Neural cell (in vitro differentiated cells): ENCODE data around the gene FARP1. TPM values are rescaled to one million over a fixed set of nuclear protein-coding genes. Genes with fewer than 3 reads are reported as not detected.

Source experiments
- H2AFZ ChIP-seq: fragments of 200-600, 300-800 bp; sonication (generic), shearing (Covaris generic); 2 replicates; pipeline ENCODE4 v1.6.0; 2014; ENCODE audit warnings: low read depth, mild to moderate bottlenecking, antibody characterized with exemption, low read length, moderate library complexity
- H3F3A ChIP-seq: fragments of 200-600 bp; shearing (Covaris generic); 2 replicates; pipeline ENCODE4 v1.6.1; 2016; ENCODE audit warnings: mild to moderate bottlenecking, moderate library complexity, mixed read lengths, antibody characterized with exemption, low read length; ENCODE audit not compliant: insufficient read depth, poor library complexity, severe bottlenecking
- H3K27ac ChIP-seq: fragments of 200-600, 300-800 bp; sonication (generic), shearing (Covaris generic); 2 replicates; pipeline ENCODE4 v1.5.1; 2014; ENCODE audit warnings: mild to moderate bottlenecking, low read length, moderate library complexity
- H3K27me3 ChIP-seq: fragments of 300-800, 200-600 bp; sonication (generic), shearing (Covaris generic); 2 replicates; pipeline ENCODE4 v1.6.0; 2014; ENCODE audit warnings: mild to moderate bottlenecking, low read depth, low read length, moderate library complexity; ENCODE audit not compliant: insufficient read depth
- H3K36me3 ChIP-seq: fragments of 300-800, 200-600 bp; sonication (generic), shearing (Covaris generic); 2 replicates; pipeline ENCODE4 v1.5.1; 2014; ENCODE audit warnings: mild to moderate bottlenecking, antibody characterized with exemption, low read length, moderate library complexity; ENCODE audit not compliant: insufficient read depth
- H3K4me2 ChIP-seq: fragments of 300-800, 200-600 bp; sonication (generic), shearing (Covaris generic); 2 replicates; pipeline ENCODE4 v1.6.0; 2014; ENCODE audit warnings: mild to moderate bottlenecking, low read length
- H3K4me3 ChIP-seq: fragments of 300-800, 200-600 bp; sonication (generic), shearing (Covaris generic); 2 replicates; pipeline ENCODE4 v1.5.1; 2014; ENCODE audit warnings: mild to moderate bottlenecking, low read length, moderate library complexity
- H3K79me2 ChIP-seq: fragments of 200-600 bp; shearing (Covaris generic); replicated peaks from 2 replicates; pipeline ENCODE4 v1.6.0; 2014; ENCODE audit warnings: mild to moderate bottlenecking, low read length, moderate library complexity; ENCODE audit not compliant: insufficient read depth
- H3K9ac ChIP-seq: fragments of 300-800, 200-600 bp; sonication (generic), shearing (Covaris generic); 2 replicates; pipeline ENCODE4 v1.6.1; 2016; ENCODE audit warnings: mild to moderate bottlenecking, low read length, mixed read lengths
- H3K9me2 ChIP-seq: fragments of 200-600 bp; shearing (Covaris generic); 2 replicates; pipeline ENCODE4 v1.6.1; 2016; ENCODE audit warnings: mild to moderate bottlenecking, low read length, mixed read lengths; ENCODE audit not compliant: insufficient read depth
- H3K9me3 ChIP-seq: fragments of 200-600, 300-800 bp; sonication (generic), shearing (Covaris generic); 2 replicates; pipeline ENCODE4 v1.6.1; 2016; ENCODE audit warnings: mild to moderate bottlenecking, mixed run types, low read length, moderate library complexity, mixed read lengths
- H4K20me1 ChIP-seq: fragments of 200-600 bp; shearing (Covaris generic); 2 replicates; pipeline ENCODE4 v1.6.1; 2016; ENCODE audit warnings: mild to moderate bottlenecking, mixed run types; ENCODE audit not compliant: insufficient read depth
- CTCF ChIP-seq: fragments of 450-650 bp; IDR thresholded peaks from 2 replicates; pipeline ENCODE4 v1.5.1; 2014; ENCODE audit warnings: antibody characterized with exemption, mild to moderate bottlenecking, moderate library complexity; ENCODE audit not compliant: poor library complexity, severe bottlenecking
- EP300 ChIP-seq: fragments of 450-650 bp; conservative IDR thresholded peaks from 2 replicates; pipeline ENCODE4 v1.6.1; 2014; ENCODE audit warnings: antibody characterized with exemption, mild to moderate bottlenecking, moderate library complexity; ENCODE audit not compliant: poor library complexity, severe bottlenecking
- EZH2 ChIP-seq: fragments of 200-600, 300-800 bp; shearing (Covaris generic), sonication (generic); IDR thresholded peaks from 2 replicates; pipeline ENCODE4 v1.6.1; 2014; ENCODE audit warnings: antibody characterized with exemption, low read length, borderline replicate concordance, mild to moderate bottlenecking; ENCODE audit not compliant: insufficient read depth, poor library complexity, severe bottlenecking
- MXI1 ChIP-seq: fragments of 450-650 bp; conservative IDR thresholded peaks from 2 replicates; pipeline ENCODE4 v1.6.1; 2014; ENCODE audit warnings: antibody characterized with exemption, mild to moderate bottlenecking; ENCODE audit not compliant: poor library complexity, severe bottlenecking
- POLR2AphosphoS5 ChIP-seq: IDR thresholded peaks from 2 replicates; pipeline ENCODE4 v1.6.1; 2012
- RAD21 ChIP-seq: fragments of 450-650 bp; conservative IDR thresholded peaks from 2 replicates; pipeline ENCODE4 v1.6.1; 2014; ENCODE audit warnings: antibody characterized with exemption, mild to moderate bottlenecking, moderate library complexity
- SMC3 ChIP-seq: fragments of 450-650 bp; conservative IDR thresholded peaks from 2 replicates; pipeline ENCODE4 v1.6.1; 2014; ENCODE audit warnings: antibody characterized with exemption, mild to moderate bottlenecking, moderate library complexity; ENCODE audit not compliant: poor library complexity
- TAF1 ChIP-seq: IDR thresholded peaks from 2 replicates; pipeline ENCODE4 v1.6.1; 2012; ENCODE audit warnings: low read depth
- polyA plus RNA-seq: library from polyadenylated mRNA; depleted of rRNA; stranded (reverse); fragments of >200 nt; gene quantifications from 2 replicates; pipeline ENCODE4 v1.2.3, GENCODE V29; 2014
- TF ChIP-seq, protein P1 (sequence below): IDR thresholded peaks from 2 replicates; pipeline ENCODE4 v1.6.1; 2012; ENCODE audit warnings: borderline replicate concordance

FARP1 gene
- polyA plus RNA-seq, 1 donor from 2014 or later: 19.7 TPM

- Histone ChIP-seq H3K9me3 (no peaks in the 10 kb centered on the region), H3K27me3 (no peaks in the 10 kb centered on the region), H2AFZ (no peak overlapping the region), H3K27ac (no peak overlapping the region), H3K36me3 (no peaks in the 10 kb centered on the region), H3K4me3 (no peak overlapping the region), H3K79me2 (no peaks in the 10 kb centered on the region), H3K4me2 (no peak overlapping the region), H4K20me1 (no peaks in the 10 kb centered on the region), H3F3A (no peaks in the 10 kb centered on the region), H3K9me2 (no peaks in the 10 kb centered on the region), H3K9ac (no peak overlapping the region)
- TF ChIP-seq POLR2AphosphoS5 (no peak), CTCF (no peak), RAD21 (no peak), SMC3 (no peak), TAF1 (no peak), EP300 (no peak), MXI1 (no peak), EZH2 (no peak)
- TF ChIP-seq, protein P1, sequence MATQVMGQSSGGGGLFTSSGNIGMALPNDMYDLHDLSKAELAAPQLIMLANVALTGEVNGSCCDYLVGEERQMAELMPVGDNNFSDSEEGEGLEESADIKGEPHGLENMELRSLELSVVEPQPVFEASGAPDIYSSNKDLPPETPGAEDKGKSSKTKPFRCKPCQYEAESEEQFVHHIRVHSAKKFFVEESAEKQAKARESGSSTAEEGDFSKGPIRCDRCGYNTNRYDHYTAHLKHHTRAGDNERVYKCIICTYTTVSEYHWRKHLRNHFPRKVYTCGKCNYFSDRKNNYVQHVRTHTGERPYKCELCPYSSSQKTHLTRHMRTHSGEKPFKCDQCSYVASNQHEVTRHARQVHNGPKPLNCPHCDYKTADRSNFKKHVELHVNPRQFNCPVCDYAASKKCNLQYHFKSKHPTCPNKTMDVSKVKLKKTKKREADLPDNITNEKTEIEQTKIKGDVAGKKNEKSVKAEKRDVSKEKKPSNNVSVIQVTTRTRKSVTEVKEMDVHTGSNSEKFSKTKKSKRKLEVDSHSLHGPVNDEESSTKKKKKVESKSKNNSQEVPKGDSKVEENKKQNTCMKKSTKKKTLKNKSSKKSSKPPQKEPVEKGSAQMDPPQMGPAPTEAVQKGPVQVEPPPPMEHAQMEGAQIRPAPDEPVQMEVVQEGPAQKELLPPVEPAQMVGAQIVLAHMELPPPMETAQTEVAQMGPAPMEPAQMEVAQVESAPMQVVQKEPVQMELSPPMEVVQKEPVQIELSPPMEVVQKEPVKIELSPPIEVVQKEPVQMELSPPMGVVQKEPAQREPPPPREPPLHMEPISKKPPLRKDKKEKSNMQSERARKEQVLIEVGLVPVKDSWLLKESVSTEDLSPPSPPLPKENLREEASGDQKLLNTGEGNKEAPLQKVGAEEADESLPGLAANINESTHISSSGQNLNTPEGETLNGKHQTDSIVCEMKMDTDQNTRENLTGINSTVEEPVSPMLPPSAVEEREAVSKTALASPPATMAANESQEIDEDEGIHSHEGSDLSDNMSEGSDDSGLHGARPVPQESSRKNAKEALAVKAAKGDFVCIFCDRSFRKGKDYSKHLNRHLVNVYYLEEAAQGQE: no peak
These were observed 30.4 kb upstream of the FARP1 start for GRCh38 chr13:98112456-98112855.

- Histone ChIP-seq H3F3A (no peaks in the 10 kb centered on the region), H3K27me3 (no peaks in the 10 kb centered on the region), H3K79me2 (no peaks in the 10 kb centered on the region), H3K4me3 (no peak overlapping the region), H3K9ac (no peak overlapping the region), H3K27ac (no peak overlapping the region), H3K36me3 (no peaks in the 10 kb centered on the region), H2AFZ (no peak overlapping the region), H4K20me1 (no peaks in the 10 kb centered on the region), H3K4me2 (no peak overlapping the region), H3K9me2 (no peaks in the 10 kb centered on the region), H3K9me3 (no peaks in the 10 kb centered on the region)
- TF ChIP-seq TAF1: no peak
- no peak for TF ChIP-seq RAD21
- TF ChIP-seq POLR2AphosphoS5: no peak
- TF ChIP-seq, protein P1: no peak
- TF ChIP-seq SMC3: no peak
- no peak for TF ChIP-seq EP300
- no peak for TF ChIP-seq MXI1
- no peak for TF ChIP-seq CTCF
- no peak for TF ChIP-seq EZH2
These were observed 24.0 kb upstream of the FARP1 start for GRCh38 chr13:98118865-98119264.
